Stimulated activated naive B cell treated with anti-CD40 and anti-IgM and Interleukin-4, amounts not matched to agents 10 μg/mL and 1 μg/mL and 100 μg/mL, for 72 hours (primary cell): Measurements from ENCODE around the gene CD52.
A peak's percentile ranks its signal among the peaks of the same experiment; 100 is the strongest.
"Not testable (repeated sequence)": the region's sequence is repeated elsewhere in the genome, so short reads cannot be mapped to it uniquely, and the experiment has no call there.

Experiments
- ATAC-seq, 2 donors: fragments of 150-1000 bp; cut with Tn5 transposase; replicated peaks; 2 replicates each; pipeline ENCODE4 v1.10.0; 2021; ENCODE audit warnings: moderate library complexity in 1 of 2
- DNase-seq: peaks from one replicate; pipeline ENCODE4 v3.0.0; 2021
- H3K27ac Mint-ChIP-seq: one replicate; pipeline ENCODE4 v1.8.0; 2022; ENCODE audit warnings: mild to moderate bottlenecking, mixed read lengths
- H3K27me3 Mint-ChIP-seq, 2 donors: one replicate each; pipeline ENCODE4 v1.8.0; 2022; ENCODE audit warnings: mixed read lengths in 2 of 2
- H3K36me3 Mint-ChIP-seq, 2 donors: one replicate each; pipeline ENCODE4 v1.8.0; 2022; ENCODE audit warnings: mixed read lengths in 2 of 2, mild to moderate bottlenecking in 1 of 2
- H3K4me1 Mint-ChIP-seq, 2 donors: one replicate each; pipeline ENCODE4 v1.8.0; 2022; ENCODE audit warnings: mixed read lengths in 2 of 2, mild to moderate bottlenecking in 1 of 2
- H3K4me3 Mint-ChIP-seq, 2 donors: one replicate each; pipeline ENCODE4 v1.8.0; 2022; ENCODE audit warnings: mild to moderate bottlenecking in 2 of 2, mixed read lengths in 2 of 2, moderate library complexity in 1 of 2
- H3K9me3 Mint-ChIP-seq, 2 donors: one replicate each; pipeline ENCODE4 v1.8.0; 2022; ENCODE audit warnings: mixed read lengths in 2 of 2, mild to moderate bottlenecking in 1 of 2

The CD52 gene

GRCh38 chr1:26288311-26288941 is 29.3 kb upstream of the CD52 start:
- H3K36me3 Mint-ChIP-seq, result peaks cover 15 to 40% of the 10 kb centered on the region in 2 donors
- H3K9me3 Mint-ChIP-seq, result peaks cover 0 to 2% of the 10 kb centered on the region in 2 donors
- DNase-seq (peak; percentile 56), ATAC-seq (peak; percentile 26 to 27)
- H3K27ac Mint-ChIP-seq, result peak overlapping the region; percentile 98
- peak overlapping the region in 1 of 2 donors; percentile 70 for H3K4me3 Mint-ChIP-seq
- H3K27me3 Mint-ChIP-seq, result no peaks in the 10 kb centered on the region
- H3K4me1 Mint-ChIP-seq, result peaks cover 87 to 95% of the 10 kb centered on the region in 2 donors

DNA sequence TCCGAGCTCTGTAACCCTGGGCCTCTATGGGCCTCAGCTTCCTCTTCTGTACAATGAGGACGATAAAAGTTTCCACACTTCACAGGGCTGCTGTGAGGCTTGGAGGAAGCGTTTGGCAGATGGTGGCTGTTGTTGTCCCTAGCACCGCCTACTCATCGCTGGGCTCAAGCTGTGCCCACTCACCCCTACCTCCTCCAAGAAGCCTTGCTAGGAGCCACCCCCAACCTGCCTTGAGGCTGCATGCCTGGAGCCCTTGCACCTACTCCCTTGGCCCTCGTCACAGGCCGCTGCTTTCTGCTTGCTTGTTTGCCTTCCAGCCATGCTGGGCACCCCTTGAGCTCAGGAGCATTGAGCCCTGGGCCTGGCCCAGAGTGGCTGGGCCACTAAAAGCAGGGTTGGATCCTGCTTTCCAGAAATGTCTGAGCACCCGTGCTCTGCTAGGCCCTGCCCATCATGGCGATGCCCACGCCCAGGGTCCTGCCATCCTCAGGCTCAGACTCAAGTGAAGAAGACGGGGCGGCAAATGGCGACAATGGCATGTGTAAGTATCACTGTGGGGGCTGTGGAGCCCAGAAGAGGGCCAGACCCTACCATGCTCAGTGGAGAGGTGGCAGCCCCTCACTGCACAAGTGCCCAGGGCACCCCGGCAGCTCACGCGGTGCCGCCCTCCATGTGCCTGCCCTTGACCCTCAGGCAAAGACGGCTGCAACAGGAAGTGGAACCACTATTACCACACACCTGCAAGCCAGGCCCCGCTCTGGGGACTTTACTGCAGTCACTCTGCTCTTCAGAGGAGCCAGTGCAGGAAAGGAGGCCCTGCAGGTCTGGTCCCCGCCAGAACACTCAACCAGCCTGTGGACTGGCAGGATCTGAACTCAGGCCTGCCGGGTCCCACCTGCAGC is 28.3 kb upstream of the CD52 start:
- Mint-ChIP-seq H3K9me3 (peaks cover 0 to 2% of the 10 kb centered on the region in 2 donors), H3K4me3 (peak overlapping the region; percentile 64 to 70), H3K4me1 (peaks cover 79 to 89% of the 10 kb centered on the region in 2 donors), H3K27me3 (no peaks in the 10 kb centered on the region), H3K36me3 (peaks cover 12 to 31% of the 10 kb centered on the region in 2 donors), H3K27ac (peak overlapping the region; percentile 98)
- peak; percentile 53 to 65 for ATAC-seq
- peak; percentile 73 for DNase-seq

DNA sequence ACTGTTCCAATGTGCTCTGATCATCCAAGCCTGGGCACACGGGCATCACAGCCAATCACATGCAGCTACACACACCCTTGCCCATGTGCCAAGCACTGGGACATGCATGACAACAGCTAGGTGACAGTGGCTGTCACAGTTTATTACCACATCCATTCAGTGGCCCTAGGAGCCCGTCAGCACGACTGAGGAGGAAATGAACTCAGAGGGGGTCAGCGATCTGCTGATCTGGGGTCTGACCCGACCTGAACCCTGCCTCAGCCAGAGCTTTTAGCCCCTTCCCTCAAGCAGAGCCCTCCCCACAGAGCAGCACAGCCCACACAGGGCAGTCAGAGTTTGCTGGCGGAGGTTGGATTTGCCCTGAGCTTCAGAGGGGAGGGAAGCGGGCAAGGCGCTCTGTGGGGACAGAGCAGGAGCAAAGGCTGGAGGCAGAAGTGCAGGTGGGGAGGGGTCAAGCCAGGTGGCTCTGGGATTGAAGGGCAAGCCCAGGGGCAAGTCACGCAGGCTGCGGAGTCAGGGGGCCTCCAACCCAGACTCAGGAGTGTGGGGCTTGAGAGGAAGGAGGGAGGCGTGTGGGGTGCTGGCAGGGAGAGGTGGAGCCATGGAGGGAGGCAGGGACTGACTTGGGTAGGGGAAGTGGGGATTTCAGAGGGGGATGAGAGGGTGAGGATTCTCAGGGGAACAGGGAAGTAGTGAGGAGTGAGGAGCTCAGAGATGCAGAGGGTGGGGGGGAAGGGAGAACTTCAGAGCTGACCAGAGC is 27.5 kb upstream of the CD52 start:
- Mint-ChIP-seq H3K9me3 (no peaks in the 10 kb centered on the region), H3K4me1 (peaks cover 70 to 80% of the 10 kb centered on the region in 2 donors), H3K4me3 (peak overlapping the region; percentile 64 to 70), H3K27ac (peak overlapping the region; percentile 98), H3K27me3 (no peaks in the 10 kb centered on the region), H3K36me3 (peaks cover 6 to 23% of the 10 kb centered on the region in 2 donors)
- peak; percentile 11 to 17 for ATAC-seq
- no peak for DNase-seq

DNA sequence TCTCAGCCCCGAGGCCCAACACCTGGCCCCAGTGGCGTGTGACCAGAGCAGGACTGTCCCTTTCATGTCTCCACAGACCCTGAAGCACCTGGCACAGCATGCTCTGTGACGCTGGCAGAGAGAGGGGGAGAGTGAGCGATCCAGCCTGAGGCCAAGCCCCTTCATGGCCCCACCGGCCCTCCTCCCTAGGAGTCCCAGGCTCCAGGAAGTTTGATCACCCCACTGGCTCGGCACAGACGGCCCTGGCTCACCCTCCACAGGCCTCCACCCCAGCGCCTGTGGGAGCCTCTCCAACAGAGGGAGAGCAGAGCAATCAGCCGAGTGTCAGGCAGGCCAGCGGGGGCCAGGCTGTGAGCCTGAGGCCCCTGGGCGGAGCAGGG is 26.9 kb upstream of the CD52 start:
- ATAC-seq, result peak; percentile 12 to 15
- peak overlapping the region; percentile 64 to 70 for H3K4me3 Mint-ChIP-seq
- H3K9me3 Mint-ChIP-seq, result no peaks in the 10 kb centered on the region

DNA sequence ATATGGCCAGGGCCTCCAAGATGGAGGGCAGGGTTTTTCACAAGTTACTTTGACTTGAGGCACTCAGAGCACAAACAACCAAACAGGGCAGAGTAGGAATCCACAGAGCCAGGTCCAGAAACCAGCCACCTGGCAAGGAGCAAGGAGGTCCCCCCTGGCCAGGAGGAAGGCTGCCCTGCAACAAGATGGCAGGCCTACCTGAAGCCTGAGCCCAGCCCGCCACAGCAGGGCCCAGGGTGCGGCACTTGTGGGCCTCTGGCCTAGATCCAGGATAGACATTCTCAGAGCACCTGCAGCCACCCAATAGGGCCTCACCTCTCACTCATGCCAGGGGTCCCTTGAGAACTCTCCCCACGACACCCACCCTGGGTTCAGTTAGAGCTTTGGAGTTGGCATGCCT is 26.3 kb upstream of the CD52 start:
- Mint-ChIP-seq H3K4me3 (peak overlapping the region in 1 of 2 donors; percentile 44), H3K27ac (peak overlapping the region; percentile 98), H3K9me3 (no peaks in the 10 kb centered on the region), H3K36me3 (peaks cover 11 to 30% of the 10 kb centered on the region in 2 donors), H3K4me1 (peaks cover 70 to 73% of the 10 kb centered on the region in 2 donors), H3K27me3 (no peaks in the 10 kb centered on the region)
- DNase-seq, result no peak
- no peak for ATAC-seq

More for the DNA sequence above, 26.9 kb upstream of the CD52 start:
- Mint-ChIP-seq H3K27me3 (no peaks in the 10 kb centered on the region), H3K36me3 (peaks cover 6 to 24% of the 10 kb centered on the region in 2 donors), H3K27ac (peak overlapping the region; percentile 98), H3K4me1 (peaks cover 70 to 75% of the 10 kb centered on the region in 2 donors)
- peak; percentile 34 for DNase-seq

DNA sequence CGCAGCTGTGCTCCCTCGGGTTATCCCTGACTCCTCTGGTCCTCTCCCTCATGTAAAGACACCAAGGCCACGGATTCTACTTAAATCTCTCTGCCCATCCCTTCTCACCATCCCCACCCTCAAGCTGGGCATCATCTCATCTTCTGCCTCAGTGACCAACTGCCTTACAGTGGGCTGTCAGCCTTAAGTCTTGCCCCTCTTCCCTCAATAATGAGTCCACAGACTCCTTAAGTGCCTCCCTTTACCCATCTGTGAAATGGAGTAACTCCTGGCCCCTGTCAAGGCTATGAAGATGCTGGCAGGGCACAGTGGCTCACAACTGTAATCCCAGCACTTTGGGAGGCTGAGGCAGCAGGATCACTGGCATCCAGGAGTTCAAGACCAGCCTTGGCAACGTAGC is 25.8 kb upstream of the CD52 start:
- Mint-ChIP-seq H3K36me3 (peaks cover 12 to 30% of the 10 kb centered on the region in 2 donors), H3K4me1 (peaks cover 68 to 69% of the 10 kb centered on the region in 2 donors), H3K9me3 (no peaks in the 10 kb centered on the region), H3K27ac (peak overlapping the region; percentile 98), H3K4me3 (peak overlapping the region in 1 of 2 donors; percentile 20), H3K27me3 (no peaks in the 10 kb centered on the region)
- ATAC-seq (no peak), DNase-seq (no peak)

DNA sequence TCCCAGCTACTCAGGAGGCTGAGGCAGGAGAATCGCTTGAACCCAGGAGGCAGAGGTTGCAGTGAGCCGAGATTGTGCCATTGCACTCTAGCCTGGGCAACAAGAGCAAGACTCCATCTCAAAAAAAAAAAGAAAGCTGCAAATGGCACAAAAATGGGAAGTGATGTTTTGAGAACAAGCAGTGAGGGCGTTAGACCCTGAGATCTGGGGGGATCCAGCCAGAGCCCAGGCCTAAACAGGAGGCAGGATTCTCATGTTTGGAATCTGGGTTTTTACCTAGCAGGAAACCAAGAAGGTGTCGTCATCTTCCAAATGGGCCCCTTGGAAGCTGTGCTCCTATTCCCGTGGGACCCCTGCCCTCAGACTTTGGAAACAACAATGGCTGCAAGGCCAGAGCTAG is 25.0 kb upstream of the CD52 start:
- Mint-ChIP-seq H3K4me1 (peaks cover 60 to 61% of the 10 kb centered on the region in 2 donors), H3K36me3 (peaks cover 12 to 30% of the 10 kb centered on the region in 2 donors), H3K27ac (peak overlapping the region; percentile 82)
- DNase-seq, H3K27me3 Mint-ChIP-seq, H3K4me3 Mint-ChIP-seq, ATAC-seq, H3K9me3 Mint-ChIP-seq: not testable (repeated sequence)

GRCh38 chr1:26293911-26294463 is 23.8 kb upstream of the CD52 start:
- H3K4me1 Mint-ChIP-seq, result peaks cover 50 to 52% of the 10 kb centered on the region in 2 donors
- H3K36me3 Mint-ChIP-seq, result peaks cover 12 to 30% of the 10 kb centered on the region in 2 donors
- H3K4me3 Mint-ChIP-seq, result no peak overlapping the region
- no peaks in the 10 kb centered on the region for H3K9me3 Mint-ChIP-seq
- H3K27me3 Mint-ChIP-seq, result no peaks in the 10 kb centered on the region
- H3K27ac Mint-ChIP-seq, result no peak overlapping the region
- ATAC-seq (no peak), DNase-seq (no peak)

DNA sequence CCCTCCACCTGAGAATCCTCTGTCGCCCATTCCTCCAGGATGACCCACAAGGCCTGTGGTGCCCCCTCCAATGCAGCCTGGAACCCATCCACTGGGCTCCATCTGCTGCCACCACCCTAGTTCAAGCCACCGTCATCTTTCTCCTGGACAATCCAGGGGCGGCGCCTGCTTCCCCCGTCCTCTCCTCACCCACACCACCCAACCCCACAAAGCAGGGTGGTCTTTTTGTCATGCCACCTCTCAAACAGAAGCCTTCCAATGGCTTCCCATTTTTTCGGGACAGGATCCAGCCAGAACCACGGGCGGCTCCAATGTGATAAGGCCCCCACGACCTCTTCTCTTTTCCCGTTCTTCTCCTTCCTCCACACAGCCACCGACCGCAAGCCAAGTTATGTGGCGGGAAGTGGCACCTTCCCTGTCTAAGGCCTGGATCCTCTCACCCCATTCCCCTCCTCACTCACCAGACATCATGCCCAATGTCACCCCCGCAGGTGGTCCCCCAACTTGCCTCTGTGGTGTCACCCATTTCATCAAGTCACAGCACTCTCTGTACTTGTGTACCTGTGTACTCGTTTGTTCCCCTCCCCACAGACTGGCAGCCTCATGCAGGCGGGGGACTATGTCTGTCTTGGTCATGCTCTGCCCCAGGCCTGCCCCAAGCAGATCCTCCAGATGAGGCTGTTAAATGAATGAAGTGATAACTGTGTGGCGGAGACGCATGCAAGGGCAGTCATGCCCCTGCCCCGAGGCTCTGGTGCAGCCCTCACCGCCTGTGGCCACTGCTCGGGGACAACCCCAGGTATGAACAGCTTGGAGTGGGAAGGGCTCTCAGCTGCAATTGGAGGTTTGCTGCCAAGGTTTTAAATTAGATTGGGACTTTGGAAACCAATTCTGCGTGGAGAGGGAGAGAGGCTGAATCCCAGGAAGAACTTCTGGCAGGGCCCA is 22.3 kb upstream of the CD52 start:
- Mint-ChIP-seq H3K36me3 (peaks cover 18 to 31% of the 10 kb centered on the region in 2 donors), H3K9me3 (no peaks in the 10 kb centered on the region), H3K4me1 (peaks cover 47 to 52% of the 10 kb centered on the region in 2 donors), H3K27me3 (no peaks in the 10 kb centered on the region), H3K27ac (no peak overlapping the region), H3K4me3 (no peak overlapping the region)
- ATAC-seq, result no peak
- no peak for DNase-seq

- peaks cover 25 to 38% of the 10 kb centered on the region in 2 donors for H3K36me3 Mint-ChIP-seq
Measured at GRCh38 chr1:26296340-26297056, 21.3 kb upstream of the CD52 start.

GRCh38 chr1:26297057-26297790 is 20.5 kb upstream of the CD52 start:
- Mint-ChIP-seq H3K27me3 (no peaks in the 10 kb centered on the region), H3K4me3 (no peak overlapping the region), H3K36me3 (peaks cover 24 to 32% of the 10 kb centered on the region in 2 donors), H3K27ac (peak overlapping the region; percentile 31), H3K9me3 (no peaks in the 10 kb centered on the region), H3K4me1 (peaks cover 36 to 45% of the 10 kb centered on the region in 2 donors)
- DNase-seq (no peak), ATAC-seq (no peak)

More at GRCh38 chr1:26296340-26297056, 21.3 kb upstream of the CD52 start:
- no peak for ATAC-seq
- Mint-ChIP-seq H3K27ac (peak overlapping the region; percentile 31), H3K9me3 (no peaks in the 10 kb centered on the region), H3K27me3 (no peaks in the 10 kb centered on the region), H3K4me3 (no peak overlapping the region), H3K4me1 (peaks cover 43 to 52% of the 10 kb centered on the region in 2 donors)
- DNase-seq, result no peak

- Mint-ChIP-seq H3K9me3 (no peaks in the 10 kb centered on the region), H3K4me3 (no peak overlapping the region), H3K27me3 (no peaks in the 10 kb centered on the region), H3K4me1 (peaks cover 35 to 40% of the 10 kb centered on the region in 2 donors), H3K27ac (no peak overlapping the region), H3K36me3 (peaks cover 23 to 28% of the 10 kb centered on the region in 2 donors)
- ATAC-seq, result no peak
- DNase-seq, result no peak
Measured at GRCh38 chr1:26297791-26298124, 20.0 kb upstream of the CD52 start.
